H1 (cell line): Measurements from ENCODE around the gene SCN2A. TPM values are rescaled to one million over a fixed set of nuclear protein-coding genes. Genes with fewer than 3 reads are reported as not detected.

Experiments used
- ATF3 ChIP-seq: IDR thresholded peaks from 2 replicates; pipeline ENCODE4 v1.6.1; 2011; ENCODE audit warnings: low read depth, mild to moderate bottlenecking, low read length; ENCODE audit not compliant: insufficient read depth
- CBX8 ChIP-seq: fragments of 300-800, 300-1000 bp; sonication (generic); IDR thresholded peaks from 2 replicates; pipeline ENCODE4 v1.7.1; 2016; ENCODE audit warnings: low read depth, low read length, borderline replicate concordance
- EZH2 ChIP-seq: fragments of 200-600 bp; sonication (generic); IDR thresholded peaks from 2 replicates; pipeline ENCODE4 v1.7.1; 2012; ENCODE audit warnings: low read depth, mild to moderate bottlenecking, moderate library complexity, low read length, inconsistent platforms; ENCODE audit not compliant: severe bottlenecking
- POU5F1 ChIP-seq: IDR thresholded peaks from 2 replicates; pipeline ENCODE4 v1.6.1; 2011; ENCODE audit warnings: low read depth, mild to moderate bottlenecking, low read length, moderate library complexity
- SP1 ChIP-seq: IDR thresholded peaks from 2 replicates; pipeline ENCODE4 v1.6.1; 2011; ENCODE audit warnings: low read depth, low read length
- SP2 ChIP-seq: IDR thresholded peaks from 2 replicates; pipeline ENCODE4 v1.6.1; 2012; ENCODE audit warnings: mild to moderate bottlenecking, low read length, inconsistent platforms
- TAF1 ChIP-seq: IDR thresholded peaks from 2 replicates; pipeline ENCODE4 v1.6.1; 2011; ENCODE audit warnings: mild to moderate bottlenecking, low read depth, low read length
- polyA plus RNA-seq, 7 experiments: library from polyadenylated mRNA; depleted of rRNA in 3 of 7; stranded (reverse) in 5 of 7; unstranded in 2 of 7; fragments of >200 nt in 5 of 7; fragments of 200-250 nt in 2 of 7; gene quantifications; 1 replicate in 5 of 7; 2 replicates in 1 of 7; 4 replicates in 1 of 7; pipeline versions ENCODE4 v1.2.1 to v1.2.3, GENCODE V29; 2011 to 2013; ENCODE audit warnings: missing spikeins in 2 of 7, mixed read lengths in 2 of 7
- total RNA-seq: library from RNA; stranded (reverse); fragmentation: NEBNext Ultra II Directional; extraction: Animal tissue kit (Norgen Biotek cat#: 25700); gene quantifications from 2 replicates; pipeline ENCODE4 v1.2.1, GENCODE V29; 2021
- TF ChIP-seq, protein P1 (sequence below): IDR thresholded peaks from 2 replicates; pipeline ENCODE4 v1.6.1; 2011; ENCODE audit warnings: low read length, improper control_type of control experiment

The SCN2A gene
- total and polyA plus RNA-seq, 2 of the 8 experiments (the other 6 are each of a cell fraction or from before 2014, with no cell fraction given), result 0.18 to 1.1 TPM

- TF ChIP-seq, protein P1, sequence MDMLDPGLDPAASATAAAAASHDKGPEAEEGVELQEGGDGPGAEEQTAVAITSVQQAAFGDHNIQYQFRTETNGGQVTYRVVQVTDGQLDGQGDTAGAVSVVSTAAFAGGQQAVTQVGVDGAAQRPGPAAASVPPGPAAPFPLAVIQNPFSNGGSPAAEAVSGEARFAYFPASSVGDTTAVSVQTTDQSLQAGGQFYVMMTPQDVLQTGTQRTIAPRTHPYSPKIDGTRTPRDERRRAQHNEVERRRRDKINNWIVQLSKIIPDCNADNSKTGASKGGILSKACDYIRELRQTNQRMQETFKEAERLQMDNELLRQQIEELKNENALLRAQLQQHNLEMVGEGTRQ, result no peak
- TF ChIP-seq EZH2 (no peak), ATF3 (no peak), SP2 (no peak), POU5F1 (no peak), SP1 (no peak), TAF1 (no peak), CBX8 (no peak)
These were observed 143.1 kb downstream of the SCN2A start (continued) for GRCh38 chr2:165382362-165382761.
